HUES6 (cell line): Measurements from ENCODE around the gene PPIP5K2.
A peak's percentile ranks its signal among the peaks of the same experiment; 100 is the strongest.

Experiments used
- H3K27ac ChIP-seq: 2 replicates; pipeline ENCODE4 v1.7.0; 2013; ENCODE audit warnings: low read depth, mild to moderate bottlenecking, low read length, inconsistent platforms
- H3K27me3 ChIP-seq: 2 replicates; pipeline ENCODE4 v1.6.1; 2013; ENCODE audit warnings: low read length; ENCODE audit not compliant: control insufficient read depth, insufficient read depth
- H3K36me3 ChIP-seq: 2 replicates; pipeline ENCODE4 v1.6.1; 2013; ENCODE audit warnings: low read length; ENCODE audit not compliant: control insufficient read depth, insufficient read depth
- H3K4me1 ChIP-seq: 2 replicates; pipeline ENCODE4 v1.6.1; 2013; ENCODE audit warnings: low read length; ENCODE audit not compliant: control insufficient read depth, insufficient read depth
- H3K4me3 ChIP-seq: 2 replicates; pipeline ENCODE4 v1.5.1; 2013; ENCODE audit warnings: low read depth, low read length
- H3K9ac ChIP-seq: one replicate; pipeline ENCODE4 v1.6.1; 2013; ENCODE audit warnings: mild to moderate bottlenecking, low read length
- H3K9me3 ChIP-seq: 2 replicates; pipeline ENCODE4 v1.6.1; 2013; ENCODE audit warnings: low read depth, low read length; ENCODE audit not compliant: control insufficient read depth, insufficient read depth

Gene PPIP5K2

GRCh38 chr5:103223031-103223955 is 103.2 kb downstream of the PPIP5K2 start:
- Histone ChIP-seq H3K36me3 (no peaks in the 10 kb centered on the region), H3K4me3 (no peak overlapping the region), H3K4me1 (peaks cover 6% of the 10 kb centered on the region; the same call in 1 of the 2 replicates), H3K27ac (no peak overlapping the region), H3K27me3 (no peaks in the 10 kb centered on the region), H3K9ac (no peak overlapping the region), H3K9me3 (no peaks in the 10 kb centered on the region)

- Histone ChIP-seq H3K9me3 (no peaks in the 10 kb centered on the region), H3K27me3 (no peaks in the 10 kb centered on the region), H3K4me3 (peak overlapping the region; percentile 53), H3K36me3 (no peaks in the 10 kb centered on the region), H3K4me1 (peaks cover 6% of the 10 kb centered on the region; the same call in 1 of the 2 replicates), H3K27ac (no peak overlapping the region), H3K9ac (no peak overlapping the region)
Observed at GRCh38 chr5:103224118-103224893, 104.2 kb downstream of the PPIP5K2 start.

GRCh38 chr5:103224894-103225246 is 104.8 kb downstream of the PPIP5K2 start:
- Histone ChIP-seq H3K4me3 (peak overlapping the region; percentile 53), H3K36me3 (no peaks in the 10 kb centered on the region)

GRCh38 chr5:103228061-103228460 is 108.0 kb downstream of the PPIP5K2 start:
- Histone ChIP-seq H3K4me3 (no peak overlapping the region), H3K9ac (no peak overlapping the region), H3K9me3 (no peaks in the 10 kb centered on the region), H3K4me1 (peaks cover 6% of the 10 kb centered on the region; the same call in 1 of the 2 replicates), H3K27me3 (no peaks in the 10 kb centered on the region), H3K27ac (no peak overlapping the region), H3K36me3 (no peaks in the 10 kb centered on the region)

More at GRCh38 chr5:103224894-103225246, 104.8 kb downstream of the PPIP5K2 start:
- peaks cover 6% of the 10 kb centered on the region; the same call in 1 of the 2 replicates for H3K4me1 ChIP-seq
- H3K27me3 ChIP-seq: no peaks in the 10 kb centered on the region
- no peak overlapping the region for H3K9ac ChIP-seq
- no peak overlapping the region for H3K27ac ChIP-seq
- H3K9me3 ChIP-seq: no peaks in the 10 kb centered on the region

- Histone ChIP-seq H3K27ac (no peak overlapping the region), H3K4me1 (peaks cover 6% of the 10 kb centered on the region; the same call in 1 of the 2 replicates), H3K27me3 (no peaks in the 10 kb centered on the region), H3K9ac (no peak overlapping the region), H3K4me3 (no peak overlapping the region), H3K36me3 (no peaks in the 10 kb centered on the region), H3K9me3 (no peaks in the 10 kb centered on the region)
Observed at GRCh38 chr5:103228588-103228987, 108.5 kb downstream of the PPIP5K2 start.

- Histone ChIP-seq H3K27ac (no peak overlapping the region), H3K4me3 (no peak overlapping the region), H3K27me3 (no peaks in the 10 kb centered on the region), H3K9ac (no peak overlapping the region), H3K4me1 (no peaks in the 10 kb centered on the region), H3K36me3 (no peaks in the 10 kb centered on the region), H3K9me3 (no peaks in the 10 kb centered on the region)
Observed at GRCh38 chr5:103232393-103232999, 112.4 kb downstream of the PPIP5K2 start.

GRCh38 chr5:103234239-103234975 is 114.3 kb downstream of the PPIP5K2 start:
- Histone ChIP-seq H3K36me3 (no peaks in the 10 kb centered on the region), H3K27ac (no peak overlapping the region), H3K9ac (no peak overlapping the region)

GRCh38 chr5:103235891-103236290 is 115.8 kb downstream of the PPIP5K2 start:
- Histone ChIP-seq H3K4me3 (no peak overlapping the region), H3K4me1 (no peaks in the 10 kb centered on the region), H3K27me3 (no peaks in the 10 kb centered on the region), H3K36me3 (no peaks in the 10 kb centered on the region), H3K9me3 (0 out of 2 replicates have a peak, but pooled peaks cover 4% of the 10 kb centered on the region), H3K27ac (no peak overlapping the region), H3K9ac (no peak overlapping the region)

More at GRCh38 chr5:103234239-103234975, 114.3 kb downstream of the PPIP5K2 start:
- Histone ChIP-seq H3K4me3 (no peak overlapping the region), H3K9me3 (0 out of 2 replicates have a peak, but pooled peaks cover 4% of the 10 kb centered on the region), H3K27me3 (no peaks in the 10 kb centered on the region), H3K4me1 (no peaks in the 10 kb centered on the region)

GRCh38 chr5:103237778-103238177 is 117.7 kb downstream of the PPIP5K2 start:
- 0 out of 2 replicates have a peak, but pooled peaks cover 4% of the 10 kb centered on the region for H3K9me3 ChIP-seq
- H3K4me3 ChIP-seq: no peak overlapping the region
- H3K27me3 ChIP-seq: no peaks in the 10 kb centered on the region
- H3K4me1 ChIP-seq: no peaks in the 10 kb centered on the region
- H3K9ac ChIP-seq: no peak overlapping the region
- H3K36me3 ChIP-seq: no peaks in the 10 kb centered on the region
- no peak overlapping the region for H3K27ac ChIP-seq

GRCh38 chr5:103243665-103244064 is 123.6 kb downstream of the PPIP5K2 start:
- Histone ChIP-seq H3K9me3 (0 out of 2 replicates have a peak, but pooled peaks cover 4% of the 10 kb centered on the region), H3K27me3 (no peaks in the 10 kb centered on the region), H3K36me3 (no peaks in the 10 kb centered on the region), H3K9ac (no peak overlapping the region), H3K4me1 (no peaks in the 10 kb centered on the region), H3K27ac (no peak overlapping the region), H3K4me3 (no peak overlapping the region)
